NCI-H524 treated with DMSO at 0.1 percent for 48 hours (cell line): ENCODE measurements around the gene PLD5.
"Not testable (repeated sequence)": the region's sequence is repeated elsewhere in the genome, so short reads cannot be mapped to it uniquely, and the experiment has no call there.

Source experiments
- DNase-seq: peaks from one replicate; lab custom pipeline; 2025; lab: John Stamatoyannopoulos, UW

The PLD5 gene

DNA sequence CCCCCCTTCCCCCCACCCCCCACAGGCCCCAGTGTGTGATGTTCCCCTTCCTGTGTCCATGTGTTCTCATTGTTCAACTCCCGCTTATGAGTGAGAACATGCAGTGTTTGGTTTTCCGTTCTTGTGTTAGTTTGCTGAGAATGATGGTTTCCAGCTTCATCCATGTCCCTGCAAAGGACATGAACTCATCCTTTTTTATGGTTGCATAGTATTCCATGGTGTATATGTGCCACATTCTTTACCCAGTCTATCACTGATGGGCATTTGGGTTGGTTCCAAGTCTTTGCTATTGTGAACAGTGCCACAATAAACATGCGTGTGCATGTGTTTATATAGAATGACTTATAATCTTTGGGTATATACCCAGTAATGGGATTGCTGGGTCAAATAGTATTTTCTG lies 466.3 kb downstream of the PLD5 start:
- DNase-seq, result not testable (repeated sequence)

DNA sequence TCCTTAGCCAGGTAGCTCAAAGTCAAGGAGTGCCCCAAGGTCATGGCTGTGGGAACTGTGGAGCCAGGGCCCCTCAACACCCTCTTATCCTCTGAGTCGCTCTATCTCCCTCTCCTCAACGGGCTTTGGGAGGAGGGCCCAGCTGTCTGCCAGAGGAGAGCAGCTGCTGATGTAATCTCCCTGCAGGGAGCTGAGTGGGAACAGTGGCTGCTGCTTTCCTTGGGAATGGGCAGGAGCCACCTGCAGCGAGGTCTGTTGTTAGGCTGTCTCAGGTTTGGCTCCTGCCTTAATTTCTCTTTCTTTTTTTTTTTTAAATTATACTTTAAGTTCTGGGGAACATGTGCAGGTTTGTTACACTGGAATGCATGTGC lies 466.8 kb downstream of the PLD5 start:
- no peak for DNase-seq

DNA sequence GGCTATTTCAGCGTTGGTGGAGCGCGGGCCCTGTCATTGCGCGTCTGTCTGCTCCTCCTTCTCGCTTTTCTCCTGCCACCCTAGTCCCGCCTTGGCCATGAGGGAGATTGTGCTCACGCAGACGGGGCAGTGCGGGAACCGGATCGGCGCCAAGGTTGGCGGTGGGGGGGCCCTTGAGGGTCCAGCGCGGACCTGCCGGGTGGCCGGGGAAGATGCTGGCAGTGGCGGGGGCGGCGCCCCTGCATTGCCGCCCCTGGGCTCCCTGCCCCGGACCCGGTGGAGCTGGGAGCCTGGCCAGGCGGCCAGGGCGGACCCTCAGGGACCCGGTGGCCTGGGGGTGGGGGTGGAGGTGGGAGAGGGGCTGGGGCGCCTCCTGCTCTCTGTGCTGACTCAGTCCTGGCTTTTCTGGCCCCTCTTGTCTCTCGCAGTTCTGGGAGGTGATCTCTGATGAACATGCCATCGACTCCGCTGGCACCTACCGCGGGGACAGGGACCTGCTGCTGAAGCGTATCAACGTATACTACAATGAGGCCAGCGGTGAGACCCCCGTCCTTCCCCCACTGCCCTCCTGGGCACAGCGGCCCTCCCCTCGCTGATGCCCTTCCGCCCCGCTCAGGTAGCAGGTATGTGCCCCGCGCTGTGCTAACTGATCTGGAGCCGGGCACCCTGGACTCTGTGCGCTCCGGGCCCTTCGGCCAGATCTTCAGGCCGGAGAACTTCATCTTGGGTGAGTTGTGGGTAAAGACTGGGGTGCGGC lies 467.3 kb downstream of the PLD5 start:
- no peak for DNase-seq

- no peak for DNase-seq
These were observed 468.7 kb downstream of the PLD5 start for GRCh38 chr1:242055749-242056320.

GRCh38 chr1:242043165-242043564 lies 481.3 kb downstream of the PLD5 start:
- no peak for DNase-seq

- no peak for DNase-seq
These were observed 490.1 kb downstream of the PLD5 start for GRCh38 chr1:242034392-242034791.

DNA sequence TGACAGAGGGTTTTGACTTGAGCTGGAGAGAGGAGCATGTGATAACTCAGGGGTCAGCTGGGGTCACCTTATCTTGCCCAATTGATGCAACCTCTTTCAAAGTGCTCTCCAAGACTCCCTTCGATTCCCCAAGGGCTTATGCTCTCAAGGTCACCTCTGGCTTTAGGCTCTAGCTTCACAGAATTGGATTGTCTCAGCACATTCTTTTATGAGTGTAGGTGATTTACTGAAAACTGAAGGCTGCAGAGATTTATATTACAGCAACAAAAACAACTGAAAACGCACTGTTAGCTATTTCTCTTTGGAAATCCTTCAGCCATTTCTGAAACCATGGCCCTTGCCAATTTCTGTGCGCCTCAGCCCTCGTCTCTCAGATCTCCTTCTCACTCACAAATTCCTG lies 491.1 kb downstream of the PLD5 start:
- DNase-seq, result no peak
